ENCODE measurements around the gene TTBK1. TPM values are rescaled to one million over a fixed set of nuclear protein-coding genes. Genes with fewer than 3 reads are reported as not detected.

TTBK1 gene
- polyA plus RNA-seq, 1 donor from 2014 or later = 4.2 TPM

- Histone ChIP-seq H3K9me3 (ENCODE audit: low read length) (no peaks in the 10 kb centered on the region), H3K27ac (ENCODE audit: low read length) (no peak overlapping the region), H3K4me3 (ENCODE audit: low read length) (no peak overlapping the region), H2AFZ (ENCODE audit: low read depth, low read length) (no peak overlapping the region), H3F3A (ENCODE audit: insufficient read depth, low read length, poor library complexity, severe bottlenecking) (no peaks in the 10 kb centered on the region), H4K20me1 (ENCODE audit: insufficient read depth) (no peaks in the 10 kb centered on the region), H3K36me3 (ENCODE audit: insufficient read depth, low read length) (no peaks in the 10 kb centered on the region), H3K9ac (ENCODE audit: low read length) (no peak overlapping the region), H3K4me2 (ENCODE audit: low read length) (no peak overlapping the region), H3K79me2 (replicated peaks; ENCODE audit: insufficient read depth, low read length) (no peaks in the 10 kb centered on the region), H3K27me3 (ENCODE audit: insufficient read depth, low read depth, low read length) (peaks cover 3% of the 10 kb centered on the region), H3K9me2 (ENCODE audit: insufficient read depth, low read length) (no peaks in the 10 kb centered on the region)
- TF ChIP-seq RAD21 (conservative IDR thresholded peaks at IDR 0.05) (no peak), POLR2AphosphoS5 (IDR thresholded peaks at IDR 0.05) (no peak), EP300 (conservative IDR thresholded peaks at IDR 0.05; ENCODE audit: poor library complexity, severe bottlenecking) (no peak), SMC3 (conservative IDR thresholded peaks at IDR 0.05; ENCODE audit: poor library complexity) (no peak), TAF1 (IDR thresholded peaks at IDR 0.05; ENCODE audit: low read depth) (no peak), EZH2 (IDR thresholded peaks at IDR 0.05; ENCODE audit: borderline replicate concordance, insufficient read depth, low read length, poor library complexity, severe bottlenecking) (no peak), MXI1 (conservative IDR thresholded peaks at IDR 0.05; ENCODE audit: poor library complexity, severe bottlenecking) (no peak)
- TF ChIP-seq, protein P1, sequence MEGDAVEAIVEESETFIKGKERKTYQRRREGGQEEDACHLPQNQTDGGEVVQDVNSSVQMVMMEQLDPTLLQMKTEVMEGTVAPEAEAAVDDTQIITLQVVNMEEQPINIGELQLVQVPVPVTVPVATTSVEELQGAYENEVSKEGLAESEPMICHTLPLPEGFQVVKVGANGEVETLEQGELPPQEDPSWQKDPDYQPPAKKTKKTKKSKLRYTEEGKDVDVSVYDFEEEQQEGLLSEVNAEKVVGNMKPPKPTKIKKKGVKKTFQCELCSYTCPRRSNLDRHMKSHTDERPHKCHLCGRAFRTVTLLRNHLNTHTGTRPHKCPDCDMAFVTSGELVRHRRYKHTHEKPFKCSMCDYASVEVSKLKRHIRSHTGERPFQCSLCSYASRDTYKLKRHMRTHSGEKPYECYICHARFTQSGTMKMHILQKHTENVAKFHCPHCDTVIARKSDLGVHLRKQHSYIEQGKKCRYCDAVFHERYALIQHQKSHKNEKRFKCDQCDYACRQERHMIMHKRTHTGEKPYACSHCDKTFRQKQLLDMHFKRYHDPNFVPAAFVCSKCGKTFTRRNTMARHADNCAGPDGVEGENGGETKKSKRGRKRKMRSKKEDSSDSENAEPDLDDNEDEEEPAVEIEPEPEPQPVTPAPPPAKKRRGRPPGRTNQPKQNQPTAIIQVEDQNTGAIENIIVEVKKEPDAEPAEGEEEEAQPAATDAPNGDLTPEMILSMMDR (IDR thresholded peaks at IDR 0.05; ENCODE audit: poor library complexity, severe bottlenecking) = no peak
- TF ChIP-seq, protein P2, sequence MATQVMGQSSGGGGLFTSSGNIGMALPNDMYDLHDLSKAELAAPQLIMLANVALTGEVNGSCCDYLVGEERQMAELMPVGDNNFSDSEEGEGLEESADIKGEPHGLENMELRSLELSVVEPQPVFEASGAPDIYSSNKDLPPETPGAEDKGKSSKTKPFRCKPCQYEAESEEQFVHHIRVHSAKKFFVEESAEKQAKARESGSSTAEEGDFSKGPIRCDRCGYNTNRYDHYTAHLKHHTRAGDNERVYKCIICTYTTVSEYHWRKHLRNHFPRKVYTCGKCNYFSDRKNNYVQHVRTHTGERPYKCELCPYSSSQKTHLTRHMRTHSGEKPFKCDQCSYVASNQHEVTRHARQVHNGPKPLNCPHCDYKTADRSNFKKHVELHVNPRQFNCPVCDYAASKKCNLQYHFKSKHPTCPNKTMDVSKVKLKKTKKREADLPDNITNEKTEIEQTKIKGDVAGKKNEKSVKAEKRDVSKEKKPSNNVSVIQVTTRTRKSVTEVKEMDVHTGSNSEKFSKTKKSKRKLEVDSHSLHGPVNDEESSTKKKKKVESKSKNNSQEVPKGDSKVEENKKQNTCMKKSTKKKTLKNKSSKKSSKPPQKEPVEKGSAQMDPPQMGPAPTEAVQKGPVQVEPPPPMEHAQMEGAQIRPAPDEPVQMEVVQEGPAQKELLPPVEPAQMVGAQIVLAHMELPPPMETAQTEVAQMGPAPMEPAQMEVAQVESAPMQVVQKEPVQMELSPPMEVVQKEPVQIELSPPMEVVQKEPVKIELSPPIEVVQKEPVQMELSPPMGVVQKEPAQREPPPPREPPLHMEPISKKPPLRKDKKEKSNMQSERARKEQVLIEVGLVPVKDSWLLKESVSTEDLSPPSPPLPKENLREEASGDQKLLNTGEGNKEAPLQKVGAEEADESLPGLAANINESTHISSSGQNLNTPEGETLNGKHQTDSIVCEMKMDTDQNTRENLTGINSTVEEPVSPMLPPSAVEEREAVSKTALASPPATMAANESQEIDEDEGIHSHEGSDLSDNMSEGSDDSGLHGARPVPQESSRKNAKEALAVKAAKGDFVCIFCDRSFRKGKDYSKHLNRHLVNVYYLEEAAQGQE (IDR thresholded peaks at IDR 0.05; ENCODE audit: borderline replicate concordance) = no peak
Measured at GRCh38 chr6:43235841-43236240, 7.4 kb upstream of the TTBK1 start.

GRCh38 chr6:43239054-43239453 lies 4.2 kb upstream of the TTBK1 start:
- Histone ChIP-seq H3K27me3 (ENCODE audit: insufficient read depth, low read depth, low read length) (peaks cover 3% of the 10 kb centered on the region), H3K9ac (ENCODE audit: low read length) (no peak overlapping the region), H3K36me3 (ENCODE audit: insufficient read depth, low read length) (no peaks in the 10 kb centered on the region), H3K9me3 (ENCODE audit: low read length) (no peaks in the 10 kb centered on the region), H4K20me1 (ENCODE audit: insufficient read depth) (no peaks in the 10 kb centered on the region), H3K4me2 (ENCODE audit: low read length) (no peak overlapping the region), H3K9me2 (ENCODE audit: insufficient read depth, low read length) (no peaks in the 10 kb centered on the region), H3K79me2 (replicated peaks; ENCODE audit: insufficient read depth, low read length) (peaks cover 3% of the 10 kb centered on the region), H2AFZ (ENCODE audit: low read depth, low read length) (no peak overlapping the region), H3K27ac (ENCODE audit: low read length) (no peak overlapping the region), H3K4me3 (ENCODE audit: low read length) (no peak overlapping the region), H3F3A (ENCODE audit: insufficient read depth, low read length, poor library complexity, severe bottlenecking) (no peaks in the 10 kb centered on the region)
- TF ChIP-seq MXI1 (conservative IDR thresholded peaks at IDR 0.05; ENCODE audit: poor library complexity, severe bottlenecking) (no peak), POLR2AphosphoS5 (IDR thresholded peaks at IDR 0.05) (no peak), EP300 (conservative IDR thresholded peaks at IDR 0.05; ENCODE audit: poor library complexity, severe bottlenecking) (no peak), RAD21 (conservative IDR thresholded peaks at IDR 0.05) (no peak), SMC3 (conservative IDR thresholded peaks at IDR 0.05; ENCODE audit: poor library complexity) (no peak), TAF1 (IDR thresholded peaks at IDR 0.05; ENCODE audit: low read depth) (no peak), EZH2 (IDR thresholded peaks at IDR 0.05; ENCODE audit: borderline replicate concordance, insufficient read depth, low read length, poor library complexity, severe bottlenecking) (no peak)
- TF ChIP-seq, protein P2 (IDR thresholded peaks at IDR 0.05; ENCODE audit: borderline replicate concordance) = no peak
- TF ChIP-seq, protein P1 (IDR thresholded peaks at IDR 0.05; ENCODE audit: poor library complexity, severe bottlenecking) = no peak

Data from neural cell (in vitro differentiated cells).